HEK293T (cell line): ENCODE measurements around the gene GATAD2B.

Source experiments
- ARNT ChIP-seq: fragments of 450-650 bp; IDR thresholded peaks from 2 replicates; pipeline ENCODE4 v1.6.1; 2017; ENCODE audit warnings: mild to moderate bottlenecking
- L3MBTL2 ChIP-seq: fragments of 450-650 bp; conservative IDR thresholded peaks from 2 replicates; pipeline ENCODE4 v1.6.1; 2016; ENCODE audit warnings: mild to moderate bottlenecking
- LEF1 ChIP-seq: fragments of 450-650 bp; IDR thresholded peaks from 2 replicates; pipeline ENCODE4 v1.6.1; 2017; ENCODE audit warnings: mild to moderate bottlenecking, borderline replicate concordance
- TARDBP ChIP-seq: fragments of 450-650 bp; IDR thresholded peaks from 2 replicates; pipeline ENCODE4 v1.6.1; 2016
- ZNF384 ChIP-seq: fragments of 450-650 bp; IDR thresholded peaks from 2 replicates; pipeline ENCODE4 v1.6.1; 2016

DNA sequence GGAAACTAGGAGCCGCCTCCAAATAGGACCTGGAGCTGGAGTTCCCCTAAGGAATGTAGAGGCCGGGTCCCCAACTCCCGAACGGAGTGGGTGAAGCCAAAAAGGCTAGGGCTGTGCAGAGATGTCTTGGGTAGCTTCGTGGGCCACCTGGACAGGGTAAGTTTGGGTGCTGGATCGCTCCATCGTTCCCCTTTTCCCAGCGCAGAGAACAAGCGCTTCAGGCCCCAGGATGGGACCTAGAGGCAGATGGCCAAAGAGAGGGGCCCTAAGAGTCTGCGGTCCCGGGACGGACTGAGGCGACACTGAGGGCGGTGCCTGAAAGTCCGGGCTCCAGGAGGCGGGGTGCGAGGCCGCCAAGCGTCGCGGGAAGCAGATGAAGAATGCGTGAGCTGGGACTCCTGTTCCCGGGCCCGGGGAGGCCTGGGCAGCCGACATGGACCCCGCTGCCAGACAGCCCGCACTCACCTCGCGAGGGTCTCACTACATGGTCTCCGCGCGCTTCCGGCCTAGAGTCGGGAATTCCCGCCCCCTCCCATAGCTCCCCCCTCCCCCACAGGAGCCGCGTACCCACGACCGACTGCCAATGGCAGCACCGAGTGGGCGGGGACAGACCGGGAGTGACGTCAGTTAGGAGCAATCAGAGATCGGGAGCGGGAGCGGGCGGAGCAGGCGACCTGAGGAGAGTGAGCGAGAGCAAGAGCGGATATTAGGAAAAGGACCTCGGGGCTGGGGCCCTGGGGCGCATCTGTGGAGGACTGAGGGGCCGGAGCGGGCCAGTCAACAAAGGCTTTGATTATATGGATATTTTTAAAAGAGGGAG, 40.5 kb upstream of the GATAD2B start, which contains the start of gene SLC39A1:
- TF ChIP-seq L3MBTL2 (peak; percentile 72), ZNF384 (no peak), ARNT (no peak), TARDBP (no peak), LEF1 (no peak)
